HCT116 (cell line): ENCODE measurements around the gene FASN. TPM values are rescaled to one million over a fixed set of nuclear protein-coding genes. Genes with fewer than 3 reads are reported as not detected.
A peak's percentile ranks its signal among the peaks of the same experiment; 100 is the strongest.

Experiments
- ATAC-seq: fragments of 200-7000 bp; cut with Tn5 transposase; 2 replicates; pipeline ENCODE4 v1.9.1; 2020; ENCODE audit warnings: mild to moderate bottlenecking, moderate library complexity
- BruUV-seq: library from RNA; stranded (reverse); fragments of 400-500 nt; replicated peaks from 2 replicates; lab custom pipeline; 2021; lab: Mats Ljungman, UMichigan
- CTCF ChIA-PET: fragments of 300-600 bp; sonication (Branson Sonifier 250); formaldehyde crosslinking; loops from one replicate; lab custom pipeline; 2021; ENCODE audit warnings: antibody characterized with exemption; lab: Charles Lee
- POLR2A ChIA-PET: fragments of 300-600, 350-600 bp; sonication (Branson Sonifier 250); formaldehyde crosslinking; loops from one replicate; lab custom pipeline; 2021; ENCODE audit warnings: antibody characterized with exemption; lab: Charles Lee
- RAD21 ChIA-PET, 2 experiments: fragments of 300-600 bp; sonication (Branson Sonifier 250); formaldehyde crosslinking; loops; one replicate each; lab custom pipeline; 2023; ENCODE audit warnings: low total read pairs in 2 of 2; ENCODE audit not compliant: uncharacterized antibody in 2 of 2, unreplicated experiment in 2 of 2, low non-redundant PET in 1 of 2; lab: Charles Lee
- DNase-seq: peaks from one replicate; pipeline ENCODE4 v3.0.0-alpha.2; 2010; ENCODE audit warnings: low read depth, low spot score
- H2AFZ ChIP-seq: fragments of 200-600 bp; shearing (Covaris generic), sonication (generic); 2 replicates; pipeline ENCODE4 v1.6.1; 2017; ENCODE audit warnings: low read depth, mixed run types, mixed read lengths, antibody characterized with exemption, low read length; ENCODE audit not compliant: poor library complexity, severe bottlenecking
- H3K27ac ChIP-seq: 2 replicates; pipeline ENCODE4 v1.5.1; 2012; ENCODE audit warnings: low read depth, low read length
- H3K27me3 ChIP-seq: fragments of 200-600 bp; sonication (generic); 2 replicates; pipeline ENCODE4 v1.6.1; 2016; ENCODE audit warnings: mixed run types, low read length, mixed read lengths; ENCODE audit not compliant: insufficient read depth
- H3K36me3 ChIP-seq, 2 experiments: fragments of 200-500 bp in 1 of 2; fragments of 200-600 bp in 1 of 2; sonication (Bioruptor generic) in 1 of 2; sonication (generic) in 1 of 2; 2 replicates each; pipeline versions ENCODE4 v1.5.1 to v1.6.1; 2014 to 2016; ENCODE audit warnings: low read length in 2 of 2, inconsistent platforms in 1 of 2, mixed read lengths in 1 of 2, mixed run types in 1 of 2; ENCODE audit not compliant: insufficient read depth in 2 of 2, control insufficient read depth in 1 of 2
- H3K4me1 ChIP-seq, 2 experiments: fragments of 200-600 bp in 1 of 2; sonication (generic) in 1 of 2; 2 replicates each; pipeline versions ENCODE4 v1.5.1 to v1.6.1; 2012 to 2017; ENCODE audit warnings: low read length in 2 of 2, inconsistent platforms in 1 of 2, mild to moderate bottlenecking in 1 of 2, mixed read lengths in 1 of 2, mixed run types in 1 of 2, moderate library complexity in 1 of 2; ENCODE audit not compliant: insufficient read depth in 2 of 2, control insufficient read depth in 1 of 2
- H3K4me2 ChIP-seq: fragments of 200-600 bp; sonication (generic); 2 replicates; pipeline ENCODE4 v1.6.1; 2017; ENCODE audit warnings: mixed run types, low read length, mixed read lengths
- H3K4me3 ChIP-seq, 2 experiments: fragments of 200-600 bp in 1 of 2; sonication (generic) in 1 of 2; replicated peaks in 1 of 2; 2 replicates each; pipeline ENCODE4 v1.5.1; 2011 to 2016; ENCODE audit warnings: low read length in 2 of 2, control low read depth in 1 of 2, low read depth in 1 of 2, mild to moderate bottlenecking in 1 of 2, mixed read lengths in 1 of 2, mixed run types in 1 of 2
- H3K79me2 ChIP-seq: fragments of 200-600 bp; sonication (generic); 2 replicates; pipeline ENCODE4 v1.6.1; 2017; ENCODE audit warnings: mild to moderate bottlenecking, mixed run types, low read length, moderate library complexity, mixed read lengths; ENCODE audit not compliant: insufficient read depth
- H3K9ac ChIP-seq: fragments of 200-600 bp; sonication (generic); 2 replicates; pipeline ENCODE4 v1.6.1; 2016; ENCODE audit warnings: low read length, mixed read lengths
- H3K9me2 ChIP-seq: fragments of 200-600 bp; sonication (generic), shearing (Covaris generic); 2 replicates; pipeline ENCODE4 v1.6.1; 2017; ENCODE audit warnings: mixed run types, mild to moderate bottlenecking, moderate library complexity; ENCODE audit not compliant: insufficient read depth
- H3K9me3 ChIP-seq, 2 experiments: fragments of 200-500 bp in 1 of 2; fragments of 200-600 bp in 1 of 2; sonication (Bioruptor generic) in 1 of 2; sonication (generic) in 1 of 2; 2 replicates each; pipeline ENCODE4 v1.6.1; 2014 to 2017; ENCODE audit warnings: low read length in 2 of 2, mixed read lengths in 2 of 2, inconsistent platforms in 1 of 2, low read depth in 1 of 2, mild to moderate bottlenecking in 1 of 2, mixed run types in 1 of 2, moderate library complexity in 1 of 2; ENCODE audit not compliant: control insufficient read depth in 1 of 2, insufficient read depth in 1 of 2
- H4K20me1 ChIP-seq: fragments of 200-600 bp; sonication (generic), shearing (Covaris generic); 2 replicates; pipeline ENCODE4 v1.6.1; 2017; ENCODE audit warnings: mixed run types, mild to moderate bottlenecking, moderate library complexity; ENCODE audit not compliant: insufficient read depth
- EZH2phosphoT487 ChIP-seq: fragments of 200-600 bp; IDR thresholded peaks from 2 replicates; pipeline ENCODE4 v1.6.1; 2018; ENCODE audit warnings: antibody characterized with exemption, borderline replicate concordance
- RAD21 ChIP-seq: IDR thresholded peaks from 2 replicates; pipeline ENCODE4 v1.6.1; 2012; ENCODE audit warnings: low read depth, mild to moderate bottlenecking
- ZFX ChIP-seq: fragments of 450-650 bp; IDR thresholded peaks from 2 replicates; pipeline ENCODE4 v1.6.1; 2017
- intact Hi-C: fragments of 100-400 bp; cut with micrococcal nuclease; formaldehyde crosslinking; loops from 2 replicates; pipeline ENCODE4 v1.10.0; 2022
- total RNA-seq: library from RNA; stranded (reverse); gene quantifications from one replicate; pipeline ENCODE4 v1.2.1, GENCODE V29; 2021; ENCODE audit not compliant: unreplicated experiment
- TF ChIP-seq, protein P1 (sequence below), 3 experiments: fragments of 200-600 bp in 1 of 3; sonication (generic) in 1 of 3; IDR thresholded peaks in 2 of 3; conservative IDR thresholded peaks in 1 of 3; 2 replicates each; pipeline ENCODE4 v1.5.1; 2012 to 2017; ENCODE audit warnings: low read depth in 2 of 3, low read length in 2 of 3, antibody characterized with exemption in 1 of 3, borderline replicate concordance in 1 of 3, control low read depth in 1 of 3, mild to moderate bottlenecking in 1 of 3, mixed read lengths in 1 of 3, mixed run types in 1 of 3, moderate library complexity in 1 of 3; ENCODE audit not compliant: insufficient read depth in 1 of 3

Gene FASN
- total RNA-seq, 1 experiment from 2014 or later: 754 TPM

DNA sequence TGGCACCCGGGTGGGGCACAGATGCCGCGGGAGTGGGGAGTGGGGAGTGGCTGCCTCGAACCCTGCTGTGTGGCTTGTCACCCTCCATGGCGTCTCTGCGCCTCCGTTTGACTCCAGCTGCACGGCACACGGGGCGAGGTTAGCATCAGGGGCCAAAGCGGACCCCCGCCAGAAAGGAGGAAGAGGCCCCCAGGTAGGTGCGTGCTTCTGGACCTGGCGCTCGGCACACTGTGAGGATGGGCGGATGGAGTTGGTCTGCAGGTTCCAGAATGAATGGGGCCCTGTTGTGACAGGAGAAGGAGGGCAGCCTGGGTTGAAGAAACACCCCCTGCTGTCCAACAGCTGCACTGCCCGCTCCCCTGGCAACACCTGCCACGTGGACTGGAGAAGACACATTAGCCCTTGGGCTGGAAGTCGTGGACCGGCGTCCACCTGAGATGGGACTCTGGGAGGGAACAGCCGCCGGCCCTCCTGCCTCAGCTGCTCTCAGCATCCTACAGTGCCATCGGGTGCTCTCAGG lies 9.4 kb upstream of the FASN start:
- ChIA-PET POLR2A (interaction anchor here (0.9 to 2.3 kb wide), 2 partner anchors 9 to 122 kb away, joined by 4 to 11 read pairs; partner anchors contain the start of genes FASN and SLC16A3), CTCF (interaction anchor here (1.3 to 1.9 kb wide), 2 partner anchors 9 to 28 kb away, joined by 3 to 4 read pairs; partner anchors contain the start of gene FASN), RAD21 (no interaction called here)
- ATAC-seq: no peak
- peak overlapping the region; percentile 94 for H3K27ac ChIP-seq
- intact Hi-C loops: loop anchor here (2.0 to 5.0 kb wide), 2 partner anchors 35 to 47 kb away; no protein-coding TSS in a partner anchor
- DNase-seq: no peak
- H3K9ac ChIP-seq: no peak overlapping the region
- peak overlapping the region; percentile 93; the same call in 1 of the 2 replicates for H3K4me2 ChIP-seq
- no peaks in the 10 kb centered on the region for H4K20me1 ChIP-seq
- TF ChIP-seq RAD21 (no peak), ZFX (no peak), EZH2phosphoT487 (no peak)
- TF ChIP-seq, protein P1, sequence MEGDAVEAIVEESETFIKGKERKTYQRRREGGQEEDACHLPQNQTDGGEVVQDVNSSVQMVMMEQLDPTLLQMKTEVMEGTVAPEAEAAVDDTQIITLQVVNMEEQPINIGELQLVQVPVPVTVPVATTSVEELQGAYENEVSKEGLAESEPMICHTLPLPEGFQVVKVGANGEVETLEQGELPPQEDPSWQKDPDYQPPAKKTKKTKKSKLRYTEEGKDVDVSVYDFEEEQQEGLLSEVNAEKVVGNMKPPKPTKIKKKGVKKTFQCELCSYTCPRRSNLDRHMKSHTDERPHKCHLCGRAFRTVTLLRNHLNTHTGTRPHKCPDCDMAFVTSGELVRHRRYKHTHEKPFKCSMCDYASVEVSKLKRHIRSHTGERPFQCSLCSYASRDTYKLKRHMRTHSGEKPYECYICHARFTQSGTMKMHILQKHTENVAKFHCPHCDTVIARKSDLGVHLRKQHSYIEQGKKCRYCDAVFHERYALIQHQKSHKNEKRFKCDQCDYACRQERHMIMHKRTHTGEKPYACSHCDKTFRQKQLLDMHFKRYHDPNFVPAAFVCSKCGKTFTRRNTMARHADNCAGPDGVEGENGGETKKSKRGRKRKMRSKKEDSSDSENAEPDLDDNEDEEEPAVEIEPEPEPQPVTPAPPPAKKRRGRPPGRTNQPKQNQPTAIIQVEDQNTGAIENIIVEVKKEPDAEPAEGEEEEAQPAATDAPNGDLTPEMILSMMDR (IDR thresholded peaks at IDR 0.05 in 2 of 3, conservative IDR thresholded peaks at IDR 0.05 in 1 of 3; ENCODE audit: borderline replicate concordance in 1 of 3, insufficient read depth in 1 of 3, low read depth in 2 of 3, low read length in 2 of 3): peak in 2 of 3 experiments; percentile 44 to 52; a peak in 3 of 6 replicates
- H3K9me3 ChIP-seq: no peaks in the 10 kb centered on the region
- H3K36me3 ChIP-seq: peaks cover 0 to 5% of the 10 kb centered on the region in 2 experiments; a peak in 1 of 4 replicates
- H3K4me3 ChIP-seq: no peak overlapping the region; a peak in 1 of 4 replicates
- peaks cover 11% of the 10 kb centered on the region; the same call in 1 of the 2 replicates for H3K79me2 ChIP-seq
- no peaks in the 10 kb centered on the region for H3K9me2 ChIP-seq
- peaks cover 32 to 43% of the 10 kb centered on the region in 2 experiments for H3K4me1 ChIP-seq
- no TSS peak for BruUV-seq
- H2AFZ ChIP-seq: no peak overlapping the region
- no peaks in the 10 kb centered on the region for H3K27me3 ChIP-seq
